HG03135 (cell line): ENCODE measurements around the gene COX4I2.
"Not testable (repeated sequence)": the region's sequence is repeated elsewhere in the genome, so short reads cannot be mapped to it uniquely, and the experiment has no call there.

ENCODE experiments used
- ATAC-seq: cut with Tn5 transposase; IDR thresholded peaks from one replicate; pipeline ENCODE4 v1.9.1; 2021; ENCODE audit warnings: mild to moderate bottlenecking, moderate library complexity; ENCODE audit not compliant: unreplicated experiment

Gene COX4I2

DNA sequence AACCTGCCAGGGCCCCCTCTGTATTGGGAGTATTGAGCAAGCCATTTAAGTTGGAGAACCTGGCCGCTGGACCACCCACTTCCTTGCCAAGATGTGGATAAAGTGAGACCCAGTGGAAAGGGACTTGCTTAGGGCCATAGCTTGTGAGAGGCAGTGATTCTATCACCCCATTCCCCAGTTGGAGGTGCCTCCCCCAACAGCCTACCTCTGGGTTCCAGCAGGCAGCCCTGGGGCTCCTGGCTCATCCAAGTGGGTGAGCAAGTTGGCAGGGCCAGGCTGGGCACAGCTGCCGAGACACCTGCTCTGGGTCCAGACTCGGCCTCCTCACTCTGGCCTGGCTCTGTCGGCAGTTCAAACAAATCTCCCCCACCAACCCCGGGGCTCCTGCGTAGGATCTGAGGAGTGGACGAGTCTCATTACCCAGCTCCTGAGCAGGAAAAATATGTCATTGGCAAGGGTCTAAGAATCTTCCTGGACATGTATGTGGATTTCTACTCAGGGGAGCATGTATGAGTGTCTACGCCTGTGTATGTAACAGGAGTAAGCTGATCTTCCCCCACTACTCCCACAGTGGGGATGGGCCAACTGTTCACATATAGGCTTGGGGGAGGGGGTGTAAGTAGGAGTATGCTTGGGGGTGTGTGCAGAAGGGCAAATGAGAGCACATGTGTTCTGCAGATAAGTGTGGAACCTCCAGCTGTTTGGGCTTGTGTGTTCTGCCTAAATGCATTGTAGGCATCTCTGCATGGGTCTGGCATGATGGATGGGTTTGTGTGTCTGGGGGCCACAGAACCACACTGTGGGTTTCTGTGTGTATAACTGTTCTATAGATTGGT lies 30.7 kb upstream of the COX4I2 start:
- ATAC-seq = no peak

DNA sequence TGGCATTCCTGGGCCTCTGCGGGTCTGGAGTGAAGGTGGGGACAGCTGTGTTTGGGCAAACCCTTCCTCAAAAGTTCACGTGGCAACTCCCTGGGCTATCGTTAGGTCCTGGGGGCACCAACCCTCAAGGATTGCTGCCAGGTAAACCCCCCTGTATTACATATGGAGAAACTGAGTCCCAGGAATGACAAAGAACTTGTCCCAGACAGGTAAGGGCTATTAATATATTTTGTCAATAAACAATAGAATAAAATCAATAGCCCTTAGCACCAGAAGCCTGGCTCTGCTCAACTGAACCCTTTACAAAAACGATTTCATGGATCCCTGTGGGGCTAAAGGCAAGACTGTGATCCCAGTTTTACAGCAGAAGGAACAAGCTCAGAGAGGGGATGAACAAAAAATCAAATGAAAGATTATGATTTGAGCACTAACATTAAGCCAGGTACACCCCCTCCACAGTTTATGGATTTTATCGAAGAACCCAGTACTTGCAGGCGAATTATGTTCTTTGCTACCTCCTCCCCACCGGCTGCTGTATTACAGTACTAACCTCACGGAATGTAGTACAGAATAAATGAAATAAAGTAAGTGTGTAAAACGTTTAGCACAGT lies 30.0 kb upstream of the COX4I2 start:
- no peak for ATAC-seq

DNA sequence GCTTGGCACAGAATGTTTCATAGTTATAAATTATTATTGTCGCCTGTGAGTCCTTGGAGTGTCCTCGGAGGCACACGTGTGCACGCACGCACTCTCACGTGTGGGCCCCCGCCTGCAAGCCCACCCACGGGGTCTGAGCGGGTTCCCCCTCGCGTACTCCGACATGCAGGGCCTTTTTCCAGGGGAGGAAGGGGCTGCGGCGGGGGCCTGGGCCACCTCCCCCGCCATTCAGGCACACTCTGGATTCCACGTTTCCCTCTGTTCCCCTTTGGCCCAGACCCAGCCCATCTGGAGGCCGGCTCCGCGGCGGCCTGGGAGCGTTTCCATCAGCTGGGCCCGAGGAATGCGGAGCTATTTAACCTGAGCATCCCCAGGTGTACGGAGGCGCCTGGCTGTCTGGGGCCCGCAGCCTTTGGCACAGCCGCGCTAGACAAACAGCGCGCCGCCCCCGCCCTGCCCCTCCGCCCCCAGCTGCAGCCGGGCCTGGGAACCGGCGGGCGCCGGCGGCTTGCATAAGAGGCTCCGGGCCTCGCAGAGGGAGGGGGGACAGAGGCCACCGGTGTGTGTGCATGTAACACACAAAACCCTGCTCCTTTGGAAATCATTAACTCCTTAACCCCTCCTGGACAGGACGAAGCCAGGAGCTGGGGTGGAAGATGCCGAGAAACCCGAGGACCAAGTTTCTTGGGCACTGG lies 29.3 kb upstream of the COX4I2 start:
- ATAC-seq = no peak

DNA sequence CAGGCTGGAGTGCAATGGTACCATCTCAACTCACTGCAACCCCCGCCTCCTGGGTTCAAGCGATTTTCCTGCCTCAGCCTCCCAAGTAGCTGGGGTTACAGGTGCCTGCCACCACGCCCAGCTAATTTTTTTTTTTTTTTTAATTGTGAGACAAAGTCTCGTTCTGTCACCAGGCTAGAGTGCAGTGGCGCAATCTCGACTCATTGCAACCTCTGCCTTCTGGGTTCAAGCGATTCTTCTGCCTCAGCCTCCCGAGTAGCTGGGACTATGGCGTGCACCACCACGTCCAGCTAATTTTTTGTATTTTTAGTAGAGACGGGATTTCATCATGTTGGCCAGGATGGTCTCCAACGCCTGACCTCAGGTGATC lies 25.5 kb upstream of the COX4I2 start:
- ATAC-seq = not testable (repeated sequence)

DNA sequence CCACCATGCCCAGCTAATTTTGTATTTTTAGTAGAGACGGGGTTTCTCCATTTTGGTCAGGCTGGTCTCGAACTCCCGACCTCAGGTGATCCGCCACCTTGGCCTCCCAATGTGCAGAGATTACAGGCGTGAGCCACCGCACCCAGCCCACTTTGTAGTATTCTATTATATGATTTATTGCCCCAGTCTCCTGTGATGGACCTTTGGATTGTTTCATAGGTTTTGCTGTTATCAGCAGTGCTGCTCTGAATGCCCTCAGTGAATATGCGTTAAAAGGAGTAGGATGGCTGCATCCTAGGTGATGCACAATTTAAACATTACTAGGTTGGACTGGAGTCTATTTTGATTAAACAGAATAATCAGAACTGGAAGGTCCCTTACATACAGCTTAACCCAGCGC lies 22.3 kb upstream of the COX4I2 start:
- no peak for ATAC-seq

DNA sequence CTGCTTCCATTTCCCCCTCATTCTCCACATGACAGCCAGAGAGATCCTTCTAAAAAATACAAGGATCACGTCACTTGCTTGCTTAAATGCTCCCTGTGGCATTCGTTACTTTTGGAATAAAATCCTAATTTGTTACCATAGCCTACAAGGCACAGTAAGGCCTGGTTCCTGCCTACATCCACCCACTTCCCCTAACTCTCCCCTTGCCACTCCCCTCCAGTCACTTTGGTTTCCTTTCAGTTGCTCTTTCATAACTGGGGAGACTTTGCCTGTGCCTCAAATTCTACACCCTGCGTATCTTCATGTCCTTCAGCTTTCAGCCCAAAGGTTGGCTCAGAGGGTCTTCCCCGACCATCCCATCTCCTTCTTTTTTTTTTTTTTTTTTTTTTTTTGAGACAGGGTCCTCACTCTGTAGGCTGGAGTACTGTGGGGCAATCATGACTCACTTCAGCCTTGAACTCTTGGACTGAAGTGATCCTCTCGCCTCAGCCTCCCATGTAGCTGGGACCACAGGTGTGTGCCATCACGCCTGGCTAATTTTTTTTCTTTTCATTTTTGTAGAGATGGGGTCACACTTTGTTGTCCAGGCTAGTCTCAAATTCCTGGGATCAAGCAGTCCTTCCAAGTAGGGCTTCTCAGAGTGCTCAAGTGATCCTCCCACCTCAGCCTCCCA lies 20.1 kb upstream of the COX4I2 start:
- ATAC-seq = no peak

DNA sequence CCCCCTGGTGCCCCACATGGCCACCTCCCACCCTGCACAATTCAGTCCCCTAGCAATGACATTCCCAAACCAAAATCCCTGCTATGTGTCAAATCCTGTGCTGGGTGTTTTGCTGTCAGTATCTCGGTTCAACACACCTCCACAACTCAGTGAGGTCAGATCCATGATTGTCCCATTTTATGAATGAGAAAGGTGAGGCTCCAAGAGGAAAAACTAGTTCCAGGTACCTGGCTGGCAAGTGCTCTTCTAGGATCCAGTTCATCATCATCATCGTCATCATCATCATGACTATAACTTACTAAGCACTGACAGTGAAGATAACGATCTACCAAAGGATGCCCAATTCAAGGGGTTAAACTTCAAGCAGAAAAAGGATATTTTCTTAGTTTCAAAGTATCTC lies 17.5 kb upstream of the COX4I2 start:
- no peak for ATAC-seq

DNA sequence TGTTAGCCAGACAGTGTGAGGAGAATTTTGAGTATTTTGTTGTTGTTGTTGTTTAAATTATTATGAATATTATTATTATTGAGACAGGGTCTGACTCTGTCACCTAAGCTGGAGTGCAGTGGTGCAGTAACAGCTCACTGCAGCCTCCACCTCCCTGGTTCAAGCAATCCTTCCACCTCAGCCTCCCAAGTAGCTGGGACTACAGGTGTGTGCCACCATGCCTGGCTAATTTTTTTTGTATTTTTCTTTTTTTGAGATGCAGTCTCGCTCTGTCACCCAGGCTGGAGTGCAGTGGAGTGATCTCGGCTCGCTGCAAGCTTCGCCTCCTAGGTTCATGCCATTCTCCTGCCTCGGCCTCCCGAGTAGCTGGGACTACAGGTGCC lies 14.6 kb upstream of the COX4I2 start:
- not testable (repeated sequence) for ATAC-seq

DNA sequence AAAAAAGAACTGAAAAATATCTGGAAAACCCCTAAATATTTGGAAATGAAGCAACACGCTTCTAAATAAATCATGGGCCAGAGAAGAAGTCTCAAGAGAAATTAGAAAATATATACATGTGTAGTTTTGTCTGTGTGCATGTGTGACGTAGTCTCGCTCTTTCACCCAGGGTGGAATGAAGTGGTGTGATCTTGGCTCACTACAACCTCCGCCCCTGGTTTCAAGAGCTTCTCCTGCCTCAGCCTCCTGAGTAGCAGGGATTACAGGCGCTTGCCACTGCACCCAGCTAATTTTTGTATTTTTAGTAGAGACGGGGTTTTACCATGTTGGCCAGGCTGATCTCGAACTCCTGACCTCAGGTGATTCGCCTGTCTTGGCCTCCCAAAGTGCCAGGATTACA lies 11.2 kb upstream of the COX4I2 start:
- ATAC-seq = not testable (repeated sequence)

DNA sequence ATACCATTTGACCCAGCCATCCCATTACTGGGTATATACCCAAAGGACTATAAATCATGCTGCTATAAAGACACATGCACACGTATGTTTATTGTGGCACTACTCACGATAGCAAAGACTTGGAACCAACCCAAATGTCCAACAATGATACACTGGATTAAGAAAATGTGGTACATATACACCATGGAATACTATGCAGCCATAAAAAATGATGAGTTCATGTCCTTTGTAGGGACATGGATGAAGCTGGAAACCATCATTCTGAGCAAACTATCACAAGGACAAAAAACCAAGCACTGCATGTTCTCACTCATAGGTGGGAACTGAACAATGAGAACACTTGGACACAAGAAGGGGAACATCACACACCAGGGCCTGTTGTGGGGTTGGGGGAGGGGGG lies 9.7 kb upstream of the COX4I2 start:
- not testable (repeated sequence) for ATAC-seq

DNA sequence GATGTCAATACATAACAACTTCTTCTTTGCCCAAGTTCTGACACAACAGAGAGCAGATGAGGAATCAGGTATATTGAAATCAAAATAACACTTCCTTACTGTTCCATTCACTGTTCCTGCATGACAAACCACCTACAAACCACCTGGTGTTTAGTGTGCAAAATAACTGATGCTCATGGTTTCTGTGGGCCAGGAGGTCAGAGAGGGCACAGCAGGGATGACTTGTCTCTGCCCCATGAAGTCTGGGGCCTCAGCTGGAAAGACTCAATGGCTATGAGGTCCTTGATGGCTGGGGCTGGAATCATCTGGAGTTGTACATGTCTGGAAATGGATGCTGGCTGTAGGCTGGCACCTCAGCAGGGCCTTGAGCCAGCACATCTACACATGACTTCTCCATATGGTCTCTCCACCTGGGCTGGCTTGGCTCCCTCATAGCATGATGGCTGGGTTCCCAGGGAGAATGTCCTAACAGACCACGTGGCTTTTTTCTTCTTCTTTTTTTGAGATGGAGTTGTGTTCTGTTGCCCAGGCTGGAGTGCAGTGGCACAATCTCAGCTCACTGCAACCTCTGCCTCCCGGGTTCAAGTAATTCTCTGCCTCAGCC lies 7.4 kb upstream of the COX4I2 start:
- no peak for ATAC-seq

DNA sequence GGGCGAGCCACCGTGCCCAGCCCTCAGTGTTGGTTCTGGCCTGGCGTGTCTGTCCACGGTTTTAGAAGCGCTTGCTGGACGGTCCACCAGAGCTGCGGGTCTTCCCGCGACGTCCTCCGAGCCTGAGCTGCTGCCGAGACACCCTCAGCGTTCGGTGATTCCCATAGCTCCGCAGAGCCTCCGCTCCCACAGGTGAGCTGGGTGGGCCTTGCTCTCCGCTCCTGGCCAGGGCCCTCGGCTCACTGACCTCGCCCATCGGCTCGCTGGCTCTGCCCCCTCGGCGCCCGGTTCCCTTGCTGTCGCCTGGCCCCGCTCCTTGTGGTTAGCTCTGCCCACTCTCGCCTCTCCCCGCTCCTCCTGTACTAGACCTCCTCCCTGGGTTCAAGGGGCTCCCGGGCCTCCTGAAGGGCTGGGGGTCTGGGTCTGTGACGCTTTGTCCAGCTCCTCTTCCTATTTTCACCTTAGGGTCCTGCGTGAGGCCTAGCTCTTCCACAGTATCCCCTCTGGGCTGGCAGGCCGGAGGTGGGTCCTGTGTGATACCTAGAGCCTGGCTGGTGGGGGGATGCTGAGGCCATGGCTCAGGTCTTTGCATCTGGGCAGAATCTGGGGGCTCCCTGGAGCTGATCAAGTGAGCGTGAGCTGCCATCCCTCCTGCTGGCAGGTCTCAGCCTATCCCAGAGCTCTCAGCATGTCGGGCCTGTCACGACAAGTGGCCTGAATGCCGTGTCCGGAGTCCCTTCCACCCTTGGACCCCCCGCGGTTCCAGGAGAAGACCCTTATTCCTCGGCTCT lies 5.0 kb upstream of the COX4I2 start:
- ATAC-seq = no peak

DNA sequence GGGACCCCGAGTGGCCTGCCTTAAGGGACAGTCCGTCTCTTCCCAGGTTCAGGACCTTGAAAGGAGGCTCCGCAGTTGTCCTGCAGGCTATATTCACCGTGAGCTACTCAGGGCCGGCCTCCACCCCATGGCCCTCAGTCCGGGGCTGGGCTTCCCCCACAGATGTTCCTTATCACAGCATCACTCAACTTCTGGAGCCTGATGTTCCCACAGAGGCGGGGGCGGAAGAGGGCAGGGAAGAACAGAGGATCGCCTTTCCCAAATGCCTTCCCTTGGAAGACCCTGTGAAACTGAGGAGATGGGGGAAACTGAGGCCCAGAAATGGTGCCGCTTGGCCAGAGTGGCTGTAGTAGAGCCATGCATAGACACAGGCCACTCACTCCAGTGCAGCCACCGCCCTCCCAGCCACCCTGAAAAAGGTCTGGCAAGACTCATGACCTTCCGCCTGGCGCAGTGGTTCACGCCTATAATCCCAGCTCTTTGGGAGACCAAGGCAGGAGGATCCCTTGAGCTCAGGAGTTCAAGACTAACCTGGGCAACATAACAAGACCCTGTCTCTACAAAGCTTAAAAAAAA lies 4.3 kb upstream of the COX4I2 start:
- no peak for ATAC-seq

DNA sequence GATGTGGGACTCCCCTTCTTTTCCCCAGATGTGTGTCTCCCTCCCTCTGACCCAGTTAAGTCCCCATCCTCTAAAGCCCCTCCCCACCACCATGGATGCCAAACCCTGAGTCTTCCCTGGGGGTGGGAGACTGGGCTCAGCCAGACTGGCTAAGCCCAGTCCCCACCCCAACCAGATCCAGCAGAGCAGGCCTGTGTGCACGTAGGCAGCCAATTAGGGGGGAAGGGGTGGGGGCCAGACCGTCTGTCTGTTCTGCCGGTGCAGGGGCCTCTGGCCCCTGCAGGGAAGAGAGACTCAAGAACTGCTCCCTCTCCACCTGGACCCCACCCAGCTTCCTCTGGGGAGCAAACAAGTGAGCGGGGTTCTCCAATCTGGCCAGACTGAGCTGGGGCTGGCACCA lies 605 bp downstream of the COX4I2 start:
- no peak for ATAC-seq

DNA sequence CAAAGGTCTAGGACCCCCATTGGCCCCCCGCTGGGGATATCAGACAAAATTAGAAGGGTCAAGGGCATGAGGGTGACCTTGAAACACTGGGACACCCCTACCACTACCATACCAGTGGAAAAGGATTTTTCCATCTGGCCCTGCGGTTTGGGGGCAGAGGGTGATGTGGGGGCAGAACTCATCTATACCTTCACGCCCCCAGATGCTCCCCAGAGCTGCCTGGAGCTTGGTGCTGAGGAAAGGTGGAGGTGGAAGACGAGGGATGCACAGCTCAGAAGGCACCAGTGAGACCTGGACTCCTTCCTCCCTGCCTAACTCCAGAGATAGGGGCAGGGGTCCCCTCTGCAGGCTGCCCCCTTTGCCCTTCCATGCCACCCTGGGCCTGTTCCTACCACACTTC lies 1.1 kb downstream of the COX4I2 start:
- no peak for ATAC-seq

DNA sequence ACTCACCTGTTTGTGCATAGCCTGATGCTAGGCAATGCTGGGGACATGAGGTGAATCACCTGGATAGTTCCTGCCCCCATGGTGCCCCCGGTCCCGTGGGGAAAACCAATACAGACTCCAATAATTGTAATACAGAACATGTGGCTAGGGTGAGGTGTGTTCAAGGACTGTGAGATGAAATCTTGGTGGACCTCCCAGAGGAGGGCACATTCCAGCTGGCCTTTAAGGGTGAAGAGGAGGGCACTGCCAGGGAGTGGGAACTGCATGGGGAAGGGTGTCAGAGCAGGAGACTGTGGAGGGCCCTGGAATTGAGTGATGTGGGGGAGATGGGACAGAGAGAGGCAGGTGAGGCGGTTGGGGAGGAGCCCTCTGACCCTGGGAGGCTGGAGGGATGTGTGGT lies 2.5 kb downstream of the COX4I2 start:
- no peak for ATAC-seq

DNA sequence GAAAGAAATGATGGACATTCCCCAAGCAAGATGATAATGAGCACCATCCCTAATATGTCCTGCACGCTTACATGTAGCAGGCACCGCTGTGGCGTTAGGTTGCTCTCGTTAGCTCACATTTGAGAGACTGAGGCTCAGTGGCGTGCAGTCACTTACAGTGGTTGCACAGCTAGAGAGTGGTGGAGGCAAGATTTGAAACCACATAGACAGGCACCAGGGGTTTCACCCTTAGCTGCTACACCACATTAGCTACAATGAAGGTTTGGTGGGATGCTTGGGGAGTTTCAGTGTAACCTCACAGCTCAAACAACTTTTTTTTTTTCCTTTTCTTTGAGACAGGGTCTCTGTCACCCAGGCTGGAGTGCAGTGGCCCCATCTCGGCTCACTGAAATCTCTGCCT lies 3.7 kb downstream of the COX4I2 start:
- ATAC-seq = no peak

DNA sequence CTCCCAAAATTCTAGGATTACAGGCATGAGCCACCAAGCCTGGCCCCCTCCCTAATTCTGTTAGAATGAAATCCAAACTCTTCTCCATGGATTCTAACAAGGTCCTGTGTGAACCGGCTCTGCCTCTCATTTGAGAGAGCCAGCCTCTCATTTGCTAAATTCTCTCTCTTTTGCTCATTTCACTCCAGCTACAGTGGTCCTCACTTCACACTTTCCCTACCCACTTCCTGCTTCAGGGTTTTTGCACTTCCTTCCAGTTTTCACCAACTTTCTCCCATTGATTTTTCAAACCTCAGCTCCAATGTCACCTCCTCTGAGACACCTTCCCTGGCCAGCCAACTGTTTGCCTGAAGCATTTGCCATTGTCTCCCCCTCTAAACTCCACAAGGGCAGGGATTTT lies 5.1 kb downstream of the COX4I2 start:
- ATAC-seq = no peak

DNA sequence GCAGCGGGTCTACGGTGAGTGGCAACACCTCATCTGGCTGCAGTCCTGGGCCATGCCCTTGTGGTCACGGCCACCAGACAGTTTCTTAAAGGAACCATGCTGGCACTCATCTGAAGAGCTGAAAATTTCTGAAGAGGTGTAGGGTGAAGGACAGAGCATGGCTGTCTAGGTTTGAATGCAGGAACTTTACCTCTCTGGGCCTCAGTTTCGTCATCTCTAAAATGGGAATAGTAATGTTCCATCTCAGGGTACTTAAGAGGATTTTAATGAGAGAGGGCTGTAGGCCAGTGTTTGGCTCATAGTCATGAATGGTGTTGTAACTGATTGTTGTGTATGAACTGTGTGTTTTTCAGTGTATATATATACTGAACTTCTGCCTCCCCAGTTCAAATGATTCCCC lies 5.8 kb downstream of the COX4I2 start:
- no peak for ATAC-seq

DNA sequence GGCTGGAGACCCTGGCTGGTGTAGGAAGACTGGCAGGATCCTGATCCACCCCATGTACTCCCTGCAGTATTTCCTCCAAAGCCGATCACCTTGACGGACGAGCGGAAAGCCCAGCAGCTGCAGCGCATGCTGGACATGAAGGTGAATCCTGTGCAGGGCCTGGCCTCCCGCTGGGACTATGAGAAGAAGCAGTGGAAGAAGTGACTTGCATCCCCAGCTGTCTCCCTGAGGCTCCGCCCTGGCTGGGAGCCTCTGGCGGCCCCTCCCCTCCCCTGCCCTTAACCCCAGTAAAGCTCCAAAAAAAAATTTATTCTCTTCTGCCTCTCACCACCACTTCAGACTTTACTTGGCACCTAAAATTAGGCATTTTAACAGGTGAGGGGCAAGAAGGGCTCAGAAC lies 7.0 kb downstream of the COX4I2 start:
- ATAC-seq = no peak
